ENCODE data around the gene KLHL30. TPM values are rescaled to one million over a fixed set of nuclear protein-coding genes. Genes with fewer than 3 reads are reported as not detected.

KLHL30 gene
- polyA plus RNA-seq, 4 donors: 0.18 to 0.57 (median 0.44) TPM

DNA sequence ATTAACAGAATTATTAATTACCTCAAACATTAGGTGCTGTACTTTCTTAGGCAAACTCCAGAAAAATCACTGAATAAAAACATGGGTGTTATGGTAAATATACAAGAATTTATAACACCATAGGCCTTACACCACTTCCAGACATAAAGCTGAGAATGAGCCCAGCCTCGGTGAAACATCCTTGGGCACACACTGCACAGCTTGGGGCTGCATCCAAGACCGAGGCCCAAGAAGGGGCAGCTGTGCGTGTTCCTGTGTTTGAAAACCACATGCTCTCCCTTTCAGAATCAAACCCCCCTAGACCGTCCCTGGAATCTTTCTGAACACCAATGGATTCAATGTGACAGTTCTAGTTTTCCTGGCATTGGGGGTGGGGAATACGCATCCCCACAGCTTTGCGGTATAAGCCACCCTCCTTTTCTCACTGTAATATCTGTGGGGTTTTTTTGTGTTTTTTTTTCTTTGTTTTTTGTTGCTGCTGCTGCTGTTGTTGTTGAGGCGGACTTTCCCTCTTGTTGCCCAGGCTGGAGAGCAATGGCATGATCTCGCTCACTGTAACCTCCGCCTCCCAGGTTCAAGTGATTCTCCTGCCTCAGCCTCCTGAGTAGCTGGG lies 33.2 kb downstream of the KLHL30 start:
- no peak for DNase-seq (ENCODE audit: low read depth in 4 of 4, low spot score in 2 of 4)

DNA sequence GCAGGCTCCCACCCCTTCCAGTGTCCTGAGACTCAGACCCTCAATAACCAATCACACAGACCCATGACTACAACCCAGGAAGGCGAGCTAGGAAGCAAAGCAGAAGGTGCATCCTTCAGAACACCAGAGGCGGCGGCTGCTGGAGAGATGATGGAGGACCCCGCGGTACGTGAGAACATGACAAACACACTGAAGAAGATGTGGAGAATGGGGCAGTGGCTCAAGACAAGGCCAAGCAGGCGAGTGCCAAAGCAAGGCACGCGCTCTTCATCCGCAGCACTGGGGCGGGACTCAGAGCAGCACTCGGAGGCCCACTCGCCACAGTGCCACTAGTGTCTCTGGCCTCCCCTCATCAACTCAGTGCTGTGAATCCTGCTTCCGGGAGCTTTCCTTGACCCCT lies 34.0 kb downstream of the KLHL30 start:
- DNase-seq (ENCODE audit: low read depth in 4 of 4, low spot score in 2 of 4): no peak

DNA sequence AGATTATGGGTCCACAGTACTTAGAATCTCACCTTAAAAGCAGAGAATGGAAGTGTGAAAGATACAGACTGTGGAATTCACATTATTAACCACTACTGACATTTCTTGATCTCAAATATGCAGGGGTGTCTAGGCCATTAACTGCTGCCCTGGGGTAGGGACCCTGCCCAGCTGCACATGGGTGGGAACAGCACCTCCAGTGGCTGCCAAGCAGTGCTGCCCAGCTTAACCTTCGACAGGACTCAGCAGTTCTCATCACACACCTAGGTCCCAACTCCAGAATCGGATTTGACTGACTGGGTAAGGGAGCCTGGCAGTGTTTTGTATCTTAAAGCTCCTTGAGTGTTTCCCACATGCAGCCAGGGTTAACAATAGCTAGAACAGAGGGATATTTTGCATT lies 35.2 kb downstream of the KLHL30 start:
- DNase-seq (ENCODE audit: low read depth in 4 of 4, low spot score in 2 of 4): no peak

DNA sequence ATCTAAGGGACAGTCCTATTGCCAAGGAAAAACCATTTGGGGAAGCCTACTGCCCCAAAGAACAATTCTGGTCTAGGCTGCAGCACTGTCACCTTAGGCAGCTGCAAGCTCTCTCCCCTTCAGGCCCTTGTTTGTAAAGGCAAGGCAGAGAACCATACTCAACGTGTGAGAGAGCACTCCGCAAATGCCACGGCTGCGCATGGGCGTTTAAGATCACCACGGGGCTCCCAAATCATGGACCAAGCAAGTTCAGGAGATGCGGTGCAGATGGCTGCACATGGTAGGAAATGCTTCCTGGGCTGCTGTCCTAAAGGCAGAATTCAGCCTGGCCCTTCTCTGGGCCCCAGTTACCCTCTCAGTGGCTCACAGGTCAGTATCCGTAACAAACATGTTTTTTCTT lies 35.8 kb downstream of the KLHL30 start:
- no peak for DNase-seq (ENCODE audit: low read depth in 4 of 4, low spot score in 2 of 4)

DNA sequence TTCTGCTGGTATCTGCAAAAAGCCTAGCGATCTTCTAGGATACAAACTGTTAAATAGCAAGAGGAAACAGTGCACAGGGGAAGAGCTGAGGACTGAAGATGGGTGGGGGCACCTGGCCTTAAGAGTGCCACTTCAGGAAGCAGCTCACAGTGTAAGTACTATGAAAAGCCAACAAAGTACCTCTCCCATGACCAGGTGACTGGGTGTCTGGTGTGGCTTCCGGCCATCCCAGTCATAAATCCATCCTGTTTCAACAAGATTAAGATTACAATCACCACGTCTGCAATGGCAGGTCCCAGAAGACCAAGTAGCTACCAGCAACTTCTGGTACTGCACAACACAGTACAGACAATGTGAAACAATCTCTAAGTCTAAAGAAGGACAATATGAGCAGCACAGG lies 36.2 kb downstream of the KLHL30 start:
- DNase-seq (ENCODE audit: low read depth in 4 of 4, low spot score in 2 of 4): no peak

DNA sequence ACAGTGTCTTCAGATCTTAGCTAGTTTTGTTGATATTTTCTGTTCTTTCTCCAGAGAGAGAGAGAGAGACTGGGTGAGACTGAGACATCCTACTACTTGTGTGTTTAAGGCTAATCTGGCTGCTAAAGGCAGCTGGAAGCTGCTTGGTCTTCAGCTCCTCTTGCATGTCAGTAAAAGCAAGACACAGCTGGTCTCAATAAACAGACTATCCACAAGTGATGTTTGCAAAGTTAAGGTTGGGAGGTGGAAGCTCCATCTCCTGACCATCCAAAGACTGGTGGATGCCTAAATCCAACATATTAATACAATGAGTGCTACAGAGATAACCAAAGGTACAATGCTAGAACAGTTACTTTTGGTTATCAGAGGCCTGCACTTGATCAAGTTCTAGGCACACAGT lies 38.1 kb downstream of the KLHL30 start:
- no peak for DNase-seq (ENCODE audit: low read depth in 4 of 4, low spot score in 2 of 4)

DNA sequence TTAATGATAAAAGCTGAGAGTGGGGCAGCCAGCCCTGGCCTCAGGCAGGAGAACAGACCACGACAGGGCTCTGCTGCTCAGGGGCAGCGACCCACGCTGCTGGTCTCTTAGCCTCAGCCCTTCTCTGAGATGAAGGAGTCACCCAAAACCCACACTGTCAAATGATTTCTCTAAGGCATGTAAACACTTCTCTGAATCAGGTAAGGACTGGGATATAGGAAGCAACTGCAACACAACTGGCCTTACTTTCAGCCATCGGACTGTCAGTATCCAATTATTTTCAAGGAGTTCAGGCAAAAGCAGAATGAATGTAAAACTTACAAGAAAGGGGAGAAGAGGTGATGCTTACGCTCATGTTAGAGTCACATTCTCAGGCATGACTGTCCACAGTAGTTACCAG lies 42.1 kb downstream of the KLHL30 start:
- no peak for DNase-seq (ENCODE audit: low read depth in 4 of 4, low spot score in 2 of 4)

DNA sequence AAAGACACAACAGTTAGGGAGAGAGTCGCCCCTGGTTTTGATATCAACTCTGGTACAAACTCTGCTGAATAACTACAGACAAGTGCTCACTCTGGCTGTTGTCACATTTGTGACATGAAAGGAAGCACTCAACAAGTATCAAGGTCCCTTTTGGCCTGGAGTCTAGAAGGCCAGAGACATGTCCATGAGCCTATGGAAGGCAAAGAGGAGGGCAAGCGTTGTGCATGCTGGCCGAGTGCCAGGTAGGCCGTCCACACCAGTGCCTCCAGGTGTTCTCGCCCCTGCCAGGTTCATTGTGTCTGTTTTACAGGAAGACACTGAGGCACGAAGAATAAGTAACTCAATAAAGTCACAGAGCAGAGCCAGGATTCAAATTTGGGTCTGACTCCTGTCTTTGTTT lies 43.9 kb downstream of the KLHL30 start:
- DNase-seq (ENCODE audit: low read depth in 4 of 4, low spot score in 2 of 4): no peak

DNA sequence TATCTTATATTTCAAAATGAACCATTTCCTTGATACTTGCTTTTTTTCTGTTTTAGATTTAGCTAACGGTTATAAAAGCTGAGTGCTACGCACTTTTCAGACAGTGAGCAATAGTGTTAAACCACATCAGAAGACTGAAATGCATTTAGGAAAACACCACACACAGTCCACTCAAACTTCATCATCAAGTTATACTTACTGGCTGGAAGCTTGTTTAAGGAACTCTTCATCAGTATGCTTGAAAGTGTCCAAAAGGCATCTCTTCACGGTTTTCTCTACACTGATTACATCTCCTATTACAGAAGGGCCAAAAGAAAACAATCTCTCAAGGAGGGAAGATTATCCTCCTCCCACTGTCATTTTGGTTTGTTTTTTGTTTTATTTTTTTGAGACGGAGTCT lies 45.4 kb downstream of the KLHL30 start:
- no peak for DNase-seq (ENCODE audit: low read depth in 4 of 4, low spot score in 2 of 4)

DNA sequence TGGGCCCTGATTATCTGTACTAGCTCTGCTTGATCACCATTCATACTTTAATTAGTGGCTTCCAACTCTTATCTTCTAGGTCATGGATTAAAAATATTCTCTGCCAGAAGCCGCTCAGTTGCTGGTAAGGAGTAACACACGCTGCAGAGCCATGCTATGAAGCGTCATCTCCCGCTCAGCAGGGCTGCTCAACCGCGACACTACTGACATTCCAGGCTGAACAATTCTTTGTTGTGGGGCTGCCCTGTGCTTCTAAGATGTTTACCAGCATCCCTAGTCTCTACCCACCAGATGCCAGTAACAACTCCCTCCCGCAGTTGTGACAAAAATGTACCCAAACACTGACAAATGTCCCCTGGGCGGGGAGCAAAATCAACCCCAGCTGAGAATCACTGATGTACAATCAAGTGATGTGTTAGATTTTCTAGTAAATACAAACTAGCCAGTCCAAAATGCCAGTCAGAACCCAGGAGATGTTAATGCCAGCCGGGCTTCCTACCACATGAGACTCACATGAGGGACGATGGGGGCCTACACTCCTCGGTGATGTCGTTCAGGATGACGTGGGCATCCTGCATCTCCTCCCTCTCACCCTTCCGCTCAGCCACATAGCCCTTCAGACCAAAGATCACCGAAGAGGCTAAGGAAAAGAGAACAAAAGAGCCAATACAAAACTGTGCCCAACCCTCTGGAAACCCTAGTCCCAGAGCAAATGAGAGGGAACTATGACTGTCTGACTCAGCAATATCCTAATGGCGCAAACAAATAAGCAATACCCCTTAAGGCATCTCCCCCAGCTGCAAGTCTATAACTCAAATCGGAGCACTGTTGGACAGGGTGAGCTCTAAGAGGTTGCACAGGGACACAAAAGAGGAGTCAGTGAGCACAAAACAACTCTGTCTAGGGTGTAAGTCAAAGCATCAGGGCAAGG lies 49.4 kb downstream of the KLHL30 start:
- DNase-seq (ENCODE audit: low read depth in 4 of 4, low spot score in 2 of 4): no peak

DNA sequence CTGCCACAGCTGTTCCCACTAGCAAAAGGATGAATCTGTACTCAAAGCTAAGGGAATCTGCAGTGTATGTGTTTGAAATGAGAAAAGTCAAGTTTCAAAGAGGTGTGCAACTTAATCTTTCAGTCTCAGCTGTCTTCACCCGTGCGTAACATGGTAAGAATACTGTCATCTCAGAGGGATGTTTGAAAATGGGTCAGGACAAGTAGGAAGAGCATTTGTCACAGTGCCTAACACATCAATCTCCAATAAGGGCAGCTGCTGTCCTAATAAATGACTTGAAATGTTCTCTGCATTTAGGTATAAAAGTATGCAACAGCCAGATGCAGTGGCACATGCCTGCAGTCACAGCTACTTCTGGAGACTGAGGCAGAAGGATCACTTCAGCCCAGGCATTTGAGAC lies 52.0 kb downstream of the KLHL30 start:
- no peak for DNase-seq (ENCODE audit: low read depth in 4 of 4, low spot score in 2 of 4)

Other genes with a start within 250 kb of the KLHL30 start
- gene UBE2F, start 171.7 kb upstream of the KLHL30 start, polyA plus RNA-seq (ENCODE audit: insufficient read length in 4 of 4): 10 to 100 TPM; 41.9 to 46.4 (median 43.6) TPM
- 10 to 100 TPM; 21.6 to 33.9 (median 32.1) TPM for gene SCLY, start 77.7 kb upstream of the KLHL30 start, polyA plus RNA-seq (ENCODE audit: insufficient read length in 4 of 4)
- 1 to 10 TPM in 3 of 4 donors, under 1 TPM in 1; 0.25 to 3.0 (median 2.1) TPM for gene ESPNL, start 38.3 kb upstream of the KLHL30 start, polyA plus RNA-seq (ENCODE audit: insufficient read length in 4 of 4)
- gene ERFE, start 20.3 kb downstream of the KLHL30 start, polyA plus RNA-seq (ENCODE audit: insufficient read length in 4 of 4): 1 to 10 TPM; 4.4 to 7.8 (median 5.1) TPM
- gene ILKAP, start 65.0 kb downstream of the KLHL30 start, polyA plus RNA-seq (ENCODE audit: insufficient read length in 4 of 4): 10 to 100 TPM; 38.8 to 60.8 (median 47.8) TPM
- 10 to 100 TPM in 1 of 4 donors, 1 to 10 TPM in 3; 4.1 to 11.4 (median 7.6) TPM for gene HES6, start 101.4 kb downstream of the KLHL30 start, polyA plus RNA-seq (ENCODE audit: insufficient read length in 4 of 4)
- gene PER2, start 149.9 kb downstream of the KLHL30 start, polyA plus RNA-seq (ENCODE audit: insufficient read length in 4 of 4): 1 to 10 TPM; 5.0 to 8.7 (median 6.5) TPM
- 10 to 100 TPM; 15.8 to 24.6 (median 22.1) TPM for gene TRAF3IP1, start 181.8 kb downstream of the KLHL30 start, polyA plus RNA-seq (ENCODE audit: insufficient read length in 4 of 4)

All from left renal cortex interstitium (tissue), 4 donors.